HG03039 (cell line): Measurements from ENCODE around the gene CNRIP1.

Source experiments
- ATAC-seq: cut with Tn5 transposase; IDR thresholded peaks from one replicate; pipeline ENCODE4 v1.9.1; 2021; ENCODE audit warnings: mild to moderate bottlenecking, moderate library complexity; ENCODE audit not compliant: unreplicated experiment

The CNRIP1 gene

GRCh38 chr2:68252400-68253218 is 67.1 kb downstream of the CNRIP1 start, which contains the start of gene PPP3R1:
Gene PPP3R1, minus strand, starts transcription at chr2:68252532. Its CDS starts 405 bp downstream, at chr2:68252127.
- ATAC-seq, result peak; percentile 78

GRCh38 chr2:68251855-68252399 is 67.8 kb downstream of the CNRIP1 start:
- ATAC-seq, result peak; percentile 5

GRCh38 chr2:68251187-68251854 is 68.4 kb downstream of the CNRIP1 start:
- peak; percentile 37 for ATAC-seq

GRCh38 chr2:68250652-68251186 is 69.0 kb downstream of the CNRIP1 start:
- no peak for ATAC-seq

GRCh38 chr2:68250196-68250595 is 69.6 kb downstream of the CNRIP1 start:
- ATAC-seq, result no peak

GRCh38 chr2:68248806-68249205 is 70.9 kb downstream of the CNRIP1 start:
- no peak for ATAC-seq

- no peak for ATAC-seq
Measured at GRCh38 chr2:68248361-68248760, 71.4 kb downstream of the CNRIP1 start.

GRCh38 chr2:68246396-68246795 is 73.4 kb downstream of the CNRIP1 start:
- no peak for ATAC-seq

- ATAC-seq, result no peak
Measured at GRCh38 chr2:68245672-68246071, 74.1 kb downstream of the CNRIP1 start.

GRCh38 chr2:68245066-68245465 is 74.7 kb downstream of the CNRIP1 start:
- no peak for ATAC-seq

GRCh38 chr2:68244456-68244855 is 75.3 kb downstream of the CNRIP1 start:
- no peak for ATAC-seq
